CD14-positive monocyte (primary cell): ENCODE data around the gene NUP93. TPM values are rescaled to one million over a fixed set of nuclear protein-coding genes. Genes with fewer than 3 reads are reported as not detected.
A peak's percentile ranks its signal among the peaks of the same experiment; 100 is the strongest.

Experiments used
- DNase-seq, 3 donors: peaks; one replicate each; pipeline ENCODE4 v3.0.0-alpha.2; 2011 to 2022
- H2AFZ ChIP-seq: 2 replicates; pipeline ENCODE4 v1.6.0; 2012; ENCODE audit warnings: mild to moderate bottlenecking, low read depth, low read length, inconsistent platforms; ENCODE audit not compliant: insufficient read depth, poor library complexity, severe bottlenecking
- H3K27ac ChIP-seq, 2 donors: 1 replicate in 1 of 2; 2 replicates in 1 of 2; pipeline ENCODE4 v1.5.1; 2012 to 2013; ENCODE audit warnings: low read length in 2 of 2, control low read depth in 1 of 2, inconsistent platforms in 1 of 2, low read depth in 1 of 2, mild to moderate bottlenecking in 1 of 2
- H3K27me3 ChIP-seq, 2 donors: one replicate each; pipeline versions ENCODE4 v1.6.0 to v1.6.1; 2011 to 2013; ENCODE audit warnings: low read length in 2 of 2; ENCODE audit not compliant: control insufficient read depth in 2 of 2, insufficient read depth in 2 of 2
- H3K36me3 ChIP-seq, 2 donors: replicated peaks in 1 of 2; 1 replicate in 1 of 2; 2 replicates in 1 of 2; pipeline versions ENCODE4 v1.5.1 to v1.6.1; 2012 to 2013; ENCODE audit warnings: low read length in 2 of 2, control low read depth in 1 of 2, inconsistent platforms in 1 of 2, mild to moderate bottlenecking in 1 of 2; ENCODE audit not compliant: insufficient read depth in 2 of 2, control insufficient read depth in 1 of 2
- H3K4me1 ChIP-seq, 2 donors: 1 replicate in 1 of 2; 2 replicates in 1 of 2; pipeline versions ENCODE4 v1.5.1 to v1.6.1; 2012 to 2013; ENCODE audit warnings: low read length in 2 of 2, control low read depth in 1 of 2, inconsistent platforms in 1 of 2, mild to moderate bottlenecking in 1 of 2, moderate library complexity in 1 of 2; ENCODE audit not compliant: insufficient read depth in 2 of 2, control insufficient read depth in 1 of 2
- H3K4me2 ChIP-seq: replicated peaks from 2 replicates; pipeline ENCODE3; 2012; ENCODE audit warnings: low read length, moderate library complexity, mild to moderate bottlenecking; ENCODE audit not compliant: poor library complexity, severe bottlenecking; ENCODE audit errors: extremely low read depth
- H3K4me3 ChIP-seq, 3 experiments: fragments of 200-600 bp in 1 of 3; sonication (generic) in 1 of 3; replicated peaks in 1 of 3; 1 replicate in 2 of 3; 2 replicates in 1 of 3; pipeline ENCODE4 v1.5.1; 2011 to 2013; ENCODE audit warnings: low read length in 3 of 3, mild to moderate bottlenecking in 3 of 3, control low read depth in 2 of 3, low read depth in 2 of 3, inconsistent platforms in 1 of 3, moderate library complexity in 1 of 3
- H3K79me2 ChIP-seq: 2 replicates; pipeline ENCODE4 v1.6.0; 2012; ENCODE audit warnings: mild to moderate bottlenecking, control low read depth, inconsistent platforms, low read length, moderate library complexity; ENCODE audit not compliant: insufficient read depth
- H3K9ac ChIP-seq: 2 replicates; pipeline ENCODE4 v1.6.0; 2017; ENCODE audit warnings: low read length, mild to moderate bottlenecking; ENCODE audit not compliant: insufficient read depth, poor library complexity, severe bottlenecking
- H3K9me3 ChIP-seq, 2 donors: replicated peaks in 1 of 2; 1 replicate in 1 of 2; 2 replicates in 1 of 2; pipeline versions ENCODE4 v1.5.1 to v1.6.1; 2012 to 2013; ENCODE audit warnings: low read length in 2 of 2, control low read depth in 1 of 2; ENCODE audit not compliant: control insufficient read depth in 1 of 2, insufficient read depth in 1 of 2
- H4K20me1 ChIP-seq: 2 replicates; pipeline ENCODE4 v1.6.0; 2012; ENCODE audit warnings: mild to moderate bottlenecking, low read length, control low read depth, moderate library complexity; ENCODE audit not compliant: insufficient read depth
- H3K27ac Mint-ChIP-seq, 7 donors: one replicate each; pipeline ENCODE4 v1.8.0; 2020; ENCODE audit warnings: mild to moderate bottlenecking in 7 of 7, mixed read lengths in 7 of 7, moderate library complexity in 6 of 7, inconsistent platforms in 2 of 7
- H3K27me3 Mint-ChIP-seq, 3 donors: one replicate each; pipeline ENCODE4 v1.8.0; 2021 to 2022; ENCODE audit warnings: low read depth in 3 of 3, mild to moderate bottlenecking in 3 of 3, mixed read lengths in 3 of 3, moderate library complexity in 3 of 3, inconsistent platforms in 1 of 3
- H3K36me3 Mint-ChIP-seq, 2 donors: one replicate each; pipeline ENCODE4 v1.8.0; 2020; ENCODE audit warnings: mixed read lengths in 2 of 2, inconsistent platforms in 1 of 2, mild to moderate bottlenecking in 1 of 2
- H3K4me1 Mint-ChIP-seq: one replicate; pipeline ENCODE4 v1.8.0; 2020; ENCODE audit warnings: mild to moderate bottlenecking, mixed read lengths
- H3K4me3 Mint-ChIP-seq, 2 donors: one replicate each; pipeline ENCODE4 v1.8.0; 2020; ENCODE audit warnings: mild to moderate bottlenecking in 2 of 2, mixed read lengths in 2 of 2, moderate library complexity in 1 of 2
- H3K9me3 Mint-ChIP-seq, 7 donors: one replicate each; pipeline ENCODE4 v1.8.0; 2020 to 2022; ENCODE audit warnings: mixed read lengths in 7 of 7, mild to moderate bottlenecking in 6 of 7, moderate library complexity in 6 of 7, inconsistent platforms in 2 of 7
- CTCF ChIP-seq: fragments of 200-600 bp; IDR thresholded peaks from one replicate; pipeline ENCODE4 v1.8.0; 2022; ENCODE audit warnings: antibody characterized with exemption, mild to moderate bottlenecking
- WGBS: methylation state at CpG from one replicate; pipeline ENCODE4 v1.1.5; 2013; ENCODE audit warnings: missing lambda C conversion rate; ENCODE audit not compliant: insufficient coverage; 5-methylcytosine and 5-hydroxymethylcytosine counted together
- intact Hi-C, 2 donors: fragments of 100-400 bp; cut with micrococcal nuclease; formaldehyde crosslinking; loops; one replicate each; pipeline versions ENCODE4 v1.15.0 to v1.15.1; 2023
- polyA plus RNA-seq, 3 donors: library from polyadenylated mRNA; depleted of rRNA in 1 of 3; unstranded in 2 of 3; stranded (reverse) in 1 of 3; fragments of 300-500 nt in 2 of 3; fragments of >200 nt in 1 of 3; fragmentation: Illumina TruSeq in 2 of 3; gene quantifications; 1 replicate in 2 of 3; 2 replicates in 1 of 3; pipeline ENCODE4 v1.2.3, GENCODE V29; 2012 to 2021

Gene NUP93
- polyA plus RNA-seq, 3 donors, result 46.6 to 77.7 (median 59.4) TPM

GRCh38 chr16:56748826-56749225, 18.9 kb downstream of the NUP93 start:
- Histone ChIP-seq H3K27ac (peak overlapping the region in 1 of 2 donors; percentile 20), H3K36me3 (peaks cover 15 to 54% of the 10 kb centered on the region in 2 donors), H3K9ac (no peak overlapping the region), H4K20me1 (peaks cover 45% of the 10 kb centered on the region), H3K4me1 (peaks cover 0 to 7% of the 10 kb centered on the region in 2 donors), H3K79me2 (peaks cover 66% of the 10 kb centered on the region), H3K4me2 (no peak overlapping the region), H3K9me3 (peaks cover 0 to under 1% of the 10 kb centered on the region in 2 donors), H3K4me3 (no peak overlapping the region), H2AFZ (no peak overlapping the region), H3K27me3 (no peaks in the 10 kb centered on the region)
- Mint-ChIP-seq H3K9me3 (peaks cover under 1 to 4% (median 2%) of the 10 kb centered on the region in 7 donors), H3K27me3 (no peaks in the 10 kb centered on the region), H3K4me1 (peaks cover 12% of the 10 kb centered on the region), H3K36me3 (peaks cover 30 to 36% of the 10 kb centered on the region in 2 donors), H3K27ac (peak overlapping the region in 2 of 7 donors; percentile 4 to 56), H3K4me3 (no peak overlapping the region)
- 100% methylated on average over 3 of the region's 3 CpGs for WGBS
- TF ChIP-seq CTCF, result no peak
- intact Hi-C loops, result no loop called here
- no peak for DNase-seq

GRCh38 chr16:56749672-56750491, 20.0 kb downstream of the NUP93 start:
- Histone ChIP-seq H3K9me3 (peaks cover 10% of the 10 kb centered on the region in 2 donors), H3K4me3 (no peak overlapping the region), H4K20me1 (peaks cover 35% of the 10 kb centered on the region), H3K27me3 (no peaks in the 10 kb centered on the region), H3K27ac (peak overlapping the region in 1 of 2 donors; percentile 14), H3K36me3 (peaks cover 21 to 64% of the 10 kb centered on the region in 2 donors), H3K4me1 (peaks cover 0 to 7% of the 10 kb centered on the region in 2 donors), H3K79me2 (peaks cover 66% of the 10 kb centered on the region), H3K4me2 (no peak overlapping the region), H2AFZ (no peak overlapping the region), H3K9ac (no peak overlapping the region)
- Mint-ChIP-seq H3K4me1 (peaks cover 8% of the 10 kb centered on the region), H3K36me3 (peaks cover 38 to 41% of the 10 kb centered on the region in 2 donors), H3K4me3 (peak overlapping the region in 1 of 2 donors; percentile 9), H3K27ac (peak overlapping the region in 2 of 7 donors; percentile 23), H3K27me3 (no peaks in the 10 kb centered on the region), H3K9me3 (peaks cover 1 to 13% (median 9%) of the 10 kb centered on the region in 7 donors)
- no peak for DNase-seq
- intact Hi-C loops, result no loop called here
- TF ChIP-seq CTCF, result no peak
- no CpG with 5 or more reads among the region's 3 CpGs for WGBS
